ENCODE data around the gene IDH2.
"Not testable (repeated sequence)": the region's sequence is repeated elsewhere in the genome, so short reads cannot be mapped to it uniquely, and the experiment has no call there.

IDH2 gene

DNA sequence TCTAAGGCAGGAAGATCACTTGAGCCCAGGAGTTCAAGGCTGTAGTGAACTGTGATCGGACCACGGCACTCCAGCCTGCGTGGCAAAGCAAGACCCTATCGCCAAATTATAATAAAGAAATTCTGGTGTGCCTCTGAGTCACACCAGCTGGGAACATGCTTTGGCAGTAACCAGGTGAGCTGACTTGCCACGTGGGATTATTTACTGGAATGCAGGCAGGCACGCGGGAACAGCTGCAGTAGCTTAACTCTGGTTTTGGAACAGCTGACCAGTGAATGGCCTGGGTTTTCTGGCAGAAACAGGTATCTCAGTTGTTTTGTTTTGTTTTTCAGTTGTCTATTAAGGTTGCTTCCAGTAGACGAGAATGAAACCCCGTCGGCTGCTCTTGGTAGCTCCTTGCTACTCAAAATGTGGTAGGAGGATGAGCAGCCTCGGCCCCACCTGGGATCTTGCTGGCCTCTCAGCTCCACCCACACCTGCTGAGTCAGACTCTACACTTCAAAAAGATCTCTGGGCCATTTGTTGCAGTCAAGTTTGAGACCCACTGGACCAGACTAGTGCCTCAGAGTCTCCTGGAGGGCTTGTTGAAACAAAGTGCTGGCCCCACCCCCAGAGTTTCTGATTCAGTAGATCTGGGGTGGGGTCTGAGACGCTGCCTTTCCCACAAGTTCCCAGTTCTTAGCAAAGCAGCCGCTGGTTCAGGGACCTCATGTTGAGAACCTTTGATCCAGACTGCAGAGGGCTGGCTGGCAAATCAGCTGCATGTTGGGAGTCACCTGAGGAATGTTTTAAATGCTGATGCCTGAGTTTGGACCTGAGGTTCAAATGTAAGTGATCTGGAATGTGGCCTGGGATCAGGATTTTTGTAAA lies 26.6 kb downstream of the IDH2 start:
- no peaks in the 10 kb centered on the region for H3K4me1 ChIP-seq (ENCODE audit: control insufficient read depth, insufficient read depth, low read length, poor library complexity, severe bottlenecking)
- H3K36me3 ChIP-seq (ENCODE audit: control insufficient read depth, insufficient read depth, low read length), result peaks cover 32% of the 10 kb centered on the region
- H3K4me3 ChIP-seq (ENCODE audit: insufficient read depth, low read depth, low read length, poor library complexity, severe bottlenecking), result no peak overlapping the region
- H3K27me3 ChIP-seq (replicated peaks; ENCODE audit: control insufficient read depth, insufficient read depth, low read length, poor library complexity, severe bottlenecking), result no peaks in the 10 kb centered on the region
- H3K27ac ChIP-seq (ENCODE audit: insufficient read depth, low read length, poor library complexity, severe bottlenecking), result no peak overlapping the region
- no peak for DNase-seq
- H3K9me3 ChIP-seq (ENCODE audit: control insufficient read depth, low read length), result no peaks in the 10 kb centered on the region

DNA sequence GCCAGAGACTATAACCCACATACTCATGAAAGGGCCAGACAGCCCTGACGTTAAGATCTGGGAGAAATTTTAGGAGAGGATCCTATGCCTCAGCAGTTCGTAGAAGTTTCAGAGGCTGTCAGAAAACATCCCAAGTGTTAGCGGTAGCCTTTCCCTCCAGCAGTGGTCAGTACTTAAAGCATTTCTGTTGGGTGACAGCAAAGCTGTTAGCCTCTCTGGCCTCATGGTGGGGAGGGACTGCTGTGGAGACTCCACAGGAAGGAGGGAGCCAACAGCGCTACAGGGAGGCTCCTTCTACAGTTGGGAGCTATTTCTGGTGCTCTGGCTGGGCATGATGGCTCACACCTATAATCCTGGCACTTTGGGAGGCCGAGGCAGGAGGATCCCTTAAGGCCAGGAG lies 27.4 kb downstream of the IDH2 start:
- no peak for DNase-seq
- Histone ChIP-seq H3K36me3 (ENCODE audit: control insufficient read depth, insufficient read depth, low read length) (peaks cover 25% of the 10 kb centered on the region), H3K4me1 (ENCODE audit: control insufficient read depth, insufficient read depth, low read length, poor library complexity, severe bottlenecking) (no peaks in the 10 kb centered on the region)

DNA sequence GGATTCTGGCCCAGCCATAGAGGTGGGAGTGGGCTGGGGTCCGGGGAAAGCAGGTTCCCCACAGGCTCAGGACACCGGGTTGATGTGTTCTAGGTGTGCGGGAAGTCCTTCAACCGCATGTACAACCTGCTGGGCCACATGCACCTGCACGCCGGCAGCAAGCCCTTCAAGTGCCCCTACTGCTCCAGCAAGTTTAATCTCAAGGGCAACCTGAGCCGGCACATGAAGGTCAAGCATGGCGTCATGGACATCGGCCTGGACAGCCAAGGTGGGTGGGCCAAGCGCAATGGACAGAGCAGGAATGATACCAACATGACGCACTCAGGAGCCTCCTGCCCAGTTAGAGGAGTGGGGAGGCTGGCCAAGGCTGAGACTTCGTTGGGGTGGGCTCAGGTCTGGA lies 28.2 kb downstream of the IDH2 start:
- H3K27ac ChIP-seq (ENCODE audit: insufficient read depth, low read length, poor library complexity, severe bottlenecking), result no peak overlapping the region
- H3K9me3 ChIP-seq (ENCODE audit: control insufficient read depth, low read length), result no peaks in the 10 kb centered on the region
- no peak overlapping the region for H3K4me3 ChIP-seq (ENCODE audit: insufficient read depth, low read depth, low read length, poor library complexity, severe bottlenecking)
- no peaks in the 10 kb centered on the region for H3K4me1 ChIP-seq (ENCODE audit: control insufficient read depth, insufficient read depth, low read length, poor library complexity, severe bottlenecking)
- no peak for DNase-seq
- no peaks in the 10 kb centered on the region for H3K27me3 ChIP-seq (replicated peaks; ENCODE audit: control insufficient read depth, insufficient read depth, low read length, poor library complexity, severe bottlenecking)
- H3K36me3 ChIP-seq (ENCODE audit: control insufficient read depth, insufficient read depth, low read length), result peaks cover 20% of the 10 kb centered on the region

More for the DNA sequence above, 27.4 kb downstream of the IDH2 start:
- H3K4me3 ChIP-seq (ENCODE audit: insufficient read depth, low read depth, low read length, poor library complexity, severe bottlenecking), result no peak overlapping the region
- no peak overlapping the region for H3K27ac ChIP-seq (ENCODE audit: insufficient read depth, low read length, poor library complexity, severe bottlenecking)
- no peaks in the 10 kb centered on the region for H3K27me3 ChIP-seq (replicated peaks; ENCODE audit: control insufficient read depth, insufficient read depth, low read length, poor library complexity, severe bottlenecking)
- H3K9me3 ChIP-seq (ENCODE audit: control insufficient read depth, low read length), result no peaks in the 10 kb centered on the region

DNA sequence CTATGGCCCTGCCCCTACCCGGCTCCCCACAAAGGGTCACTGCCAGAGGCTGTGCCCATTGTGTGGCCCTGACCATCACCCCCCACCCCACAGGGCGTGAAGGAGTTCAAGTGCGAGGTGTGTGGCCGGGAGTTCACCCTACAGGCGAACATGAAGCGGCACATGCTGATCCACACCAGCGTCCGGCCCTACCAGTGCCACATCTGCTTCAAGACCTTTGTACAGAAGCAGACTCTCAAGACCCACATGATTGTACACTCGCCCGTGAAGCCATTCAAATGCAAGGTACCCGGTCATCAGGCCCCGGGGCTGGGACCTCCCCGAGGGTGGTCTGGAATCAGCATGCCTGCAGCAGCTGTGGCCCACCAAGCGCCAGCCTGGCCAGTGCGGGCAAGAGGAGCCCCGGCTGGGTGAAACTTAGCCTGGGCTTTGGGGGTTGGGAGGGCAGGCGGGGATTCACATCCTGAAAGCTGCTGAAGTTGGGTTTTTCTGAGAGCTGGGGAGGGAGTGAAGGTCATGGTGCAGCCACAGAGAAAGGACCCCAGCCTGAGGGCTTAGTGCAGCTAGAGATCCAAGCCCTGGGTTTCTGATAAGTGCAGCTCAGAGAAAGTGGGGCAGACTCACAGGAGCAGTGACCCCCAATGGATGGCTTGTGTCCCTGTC lies 29.2 kb downstream of the IDH2 start:
- Histone ChIP-seq H3K27ac (ENCODE audit: insufficient read depth, low read length, poor library complexity, severe bottlenecking) (no peak overlapping the region), H3K4me3 (ENCODE audit: insufficient read depth, low read depth, low read length, poor library complexity, severe bottlenecking) (no peak overlapping the region), H3K36me3 (ENCODE audit: control insufficient read depth, insufficient read depth, low read length) (peaks cover 18% of the 10 kb centered on the region), H3K4me1 (ENCODE audit: control insufficient read depth, insufficient read depth, low read length, poor library complexity, severe bottlenecking) (no peaks in the 10 kb centered on the region), H3K9me3 (ENCODE audit: control insufficient read depth, low read length) (no peaks in the 10 kb centered on the region), H3K27me3 (replicated peaks; ENCODE audit: control insufficient read depth, insufficient read depth, low read length, poor library complexity, severe bottlenecking) (no peaks in the 10 kb centered on the region)
- DNase-seq, result no peak

DNA sequence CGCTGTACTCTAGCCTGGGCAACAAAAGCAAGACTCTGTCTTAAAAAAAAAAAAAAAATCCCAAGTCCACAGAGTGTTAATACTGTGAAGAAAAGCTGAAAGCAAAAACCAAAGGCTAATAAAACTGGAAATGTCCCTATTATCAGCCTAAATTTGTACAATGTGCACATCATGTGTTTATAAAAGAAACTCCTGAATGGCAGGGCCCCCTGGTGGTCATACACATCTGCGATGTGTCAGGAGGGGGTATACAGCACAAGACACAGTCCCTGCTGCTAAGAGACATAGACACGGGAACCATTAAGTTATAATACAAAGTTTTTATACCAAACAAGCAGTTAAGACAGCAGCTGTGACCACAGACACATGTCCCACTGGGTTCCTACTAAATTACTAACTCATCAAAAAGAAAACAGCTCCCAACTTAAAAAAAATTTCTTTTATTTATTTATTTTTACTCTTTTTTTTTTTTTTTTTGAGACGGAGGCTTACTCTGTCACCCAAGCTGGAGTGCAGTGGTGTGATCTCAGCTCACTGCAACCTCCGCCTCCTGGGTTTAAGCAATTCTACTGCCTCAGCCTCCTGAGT lies 31.0 kb downstream of the IDH2 start:
- Histone ChIP-seq H3K4me3 (ENCODE audit: insufficient read depth, low read depth, low read length, poor library complexity, severe bottlenecking) (no peak overlapping the region), H3K36me3 (ENCODE audit: control insufficient read depth, insufficient read depth, low read length) (peaks cover 23% of the 10 kb centered on the region), H3K4me1 (ENCODE audit: control insufficient read depth, insufficient read depth, low read length, poor library complexity, severe bottlenecking) (no peaks in the 10 kb centered on the region), H3K27me3 (replicated peaks; ENCODE audit: control insufficient read depth, insufficient read depth, low read length, poor library complexity, severe bottlenecking) (no peaks in the 10 kb centered on the region), H3K27ac (ENCODE audit: insufficient read depth, low read length, poor library complexity, severe bottlenecking) (no peak overlapping the region), H3K9me3 (ENCODE audit: control insufficient read depth, low read length) (no peaks in the 10 kb centered on the region)
- DNase-seq, result peak; percentile 48 to 66 (median 54)

DNA sequence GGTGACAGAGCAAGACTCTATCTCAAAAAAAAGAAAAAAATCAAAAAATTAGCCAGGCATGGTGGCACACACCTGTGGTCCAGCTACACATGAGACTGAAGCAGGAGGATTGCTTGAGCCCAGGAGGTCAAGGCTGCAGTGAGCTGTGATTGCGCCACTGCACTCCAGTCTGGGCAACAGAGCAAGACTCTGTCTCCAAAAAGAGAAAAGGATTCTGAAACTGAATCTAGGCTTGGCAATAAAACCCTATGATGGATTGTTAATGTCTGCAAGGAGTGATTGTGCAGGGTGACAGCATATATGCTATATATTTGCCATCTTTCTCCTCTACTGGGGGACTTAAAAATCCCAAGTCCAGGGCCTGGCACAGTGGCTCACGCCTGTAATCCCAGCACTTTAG lies 31.6 kb downstream of the IDH2 start:
- H3K27ac ChIP-seq (ENCODE audit: insufficient read depth, low read length, poor library complexity, severe bottlenecking); H3K27me3 ChIP-seq (replicated peaks; ENCODE audit: control insufficient read depth, insufficient read depth, low read length, poor library complexity, severe bottlenecking); DNase-seq; H3K9me3 ChIP-seq (ENCODE audit: control insufficient read depth, low read length); H3K4me1 ChIP-seq (ENCODE audit: control insufficient read depth, insufficient read depth, low read length, poor library complexity, severe bottlenecking); H3K4me3 ChIP-seq (ENCODE audit: insufficient read depth, low read depth, low read length, poor library complexity, severe bottlenecking): not testable (repeated sequence)
- peaks cover 23% of the 10 kb centered on the region for H3K36me3 ChIP-seq (ENCODE audit: control insufficient read depth, insufficient read depth, low read length)

DNA sequence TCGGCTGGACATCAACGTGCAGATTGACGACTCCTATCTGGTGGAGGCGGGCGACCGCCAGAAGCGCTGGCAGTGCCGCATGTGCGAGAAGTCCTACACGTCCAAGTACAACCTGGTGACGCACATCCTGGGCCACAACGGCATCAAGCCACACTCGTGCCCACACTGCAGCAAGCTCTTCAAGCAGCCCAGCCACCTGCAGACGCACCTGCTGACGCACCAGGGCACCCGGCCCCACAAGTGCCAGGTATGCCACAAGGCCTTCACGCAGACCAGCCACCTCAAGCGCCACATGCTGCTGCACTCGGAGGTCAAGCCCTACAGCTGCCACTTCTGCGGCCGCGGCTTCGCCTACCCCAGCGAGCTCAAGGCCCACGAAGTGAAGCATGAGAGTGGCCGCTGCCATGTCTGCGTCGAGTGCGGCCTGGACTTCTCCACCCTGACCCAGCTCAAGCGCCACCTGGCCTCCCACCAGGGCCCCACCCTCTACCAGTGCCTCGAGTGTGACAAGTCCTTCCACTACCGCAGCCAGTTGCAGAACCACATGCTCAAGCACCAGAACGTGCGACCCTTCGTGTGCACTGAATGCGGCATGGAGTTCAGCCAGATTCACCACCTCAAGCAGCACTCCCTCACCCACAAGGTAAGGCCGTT lies 34.2 kb downstream of the IDH2 start:
- Histone ChIP-seq H3K36me3 (ENCODE audit: control insufficient read depth, insufficient read depth, low read length) (peaks cover 12% of the 10 kb centered on the region), H3K4me3 (ENCODE audit: insufficient read depth, low read depth, low read length, poor library complexity, severe bottlenecking) (no peak overlapping the region), H3K27me3 (replicated peaks; ENCODE audit: control insufficient read depth, insufficient read depth, low read length, poor library complexity, severe bottlenecking) (no peaks in the 10 kb centered on the region), H3K27ac (ENCODE audit: insufficient read depth, low read length, poor library complexity, severe bottlenecking) (no peak overlapping the region), H3K9me3 (ENCODE audit: control insufficient read depth, low read length) (no peaks in the 10 kb centered on the region), H3K4me1 (ENCODE audit: control insufficient read depth, insufficient read depth, low read length, poor library complexity, severe bottlenecking) (peaks cover 1% of the 10 kb centered on the region)
- DNase-seq, result no peak

DNA sequence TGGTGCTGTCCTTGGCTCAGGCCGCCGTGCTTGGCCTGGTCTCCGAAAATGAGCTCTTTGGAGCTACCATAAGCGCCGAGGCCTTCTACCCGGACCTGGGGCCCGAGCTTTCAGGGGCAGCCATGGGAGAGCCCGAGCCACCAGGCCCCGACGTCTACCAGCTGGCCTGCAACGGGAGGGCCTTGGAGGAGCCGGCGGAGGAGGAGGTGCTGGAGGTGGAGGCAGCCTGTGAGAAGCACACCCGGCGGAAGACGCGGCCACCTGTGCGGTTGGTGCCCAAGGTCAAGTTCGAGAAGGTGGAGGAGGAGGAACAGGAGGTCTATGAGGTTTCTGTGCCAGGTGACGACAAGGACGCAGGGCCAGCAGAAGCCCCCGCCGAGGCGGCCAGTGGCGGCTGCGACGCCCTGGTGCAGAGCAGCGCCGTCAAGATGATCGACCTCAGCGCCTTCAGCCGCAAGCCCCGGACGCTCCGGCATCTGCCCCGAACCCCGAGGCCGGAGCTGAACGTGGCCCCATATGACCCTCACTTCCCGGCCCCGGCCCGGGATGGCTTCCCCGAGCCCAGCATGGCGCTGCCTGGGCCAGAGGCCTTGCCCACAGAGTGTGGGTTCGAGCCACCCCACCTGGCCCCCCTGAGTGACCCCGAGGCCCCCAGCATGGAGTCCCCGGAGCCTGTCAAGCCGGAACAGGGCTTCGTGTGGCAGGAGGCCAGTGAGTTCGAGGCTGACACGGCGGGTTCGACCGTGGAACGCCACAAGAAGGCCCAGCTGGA lies 34.9 kb downstream of the IDH2 start:
- Histone ChIP-seq H3K36me3 (ENCODE audit: control insufficient read depth, insufficient read depth, low read length) (peaks cover 9% of the 10 kb centered on the region), H3K4me1 (ENCODE audit: control insufficient read depth, insufficient read depth, low read length, poor library complexity, severe bottlenecking) (peaks cover 8% of the 10 kb centered on the region), H3K4me3 (ENCODE audit: insufficient read depth, low read depth, low read length, poor library complexity, severe bottlenecking) (no peak overlapping the region), H3K27ac (ENCODE audit: insufficient read depth, low read length, poor library complexity, severe bottlenecking) (no peak overlapping the region), H3K9me3 (ENCODE audit: control insufficient read depth, low read length) (no peaks in the 10 kb centered on the region), H3K27me3 (replicated peaks; ENCODE audit: control insufficient read depth, insufficient read depth, low read length, poor library complexity, severe bottlenecking) (no peaks in the 10 kb centered on the region)
- no peak for DNase-seq

DNA sequence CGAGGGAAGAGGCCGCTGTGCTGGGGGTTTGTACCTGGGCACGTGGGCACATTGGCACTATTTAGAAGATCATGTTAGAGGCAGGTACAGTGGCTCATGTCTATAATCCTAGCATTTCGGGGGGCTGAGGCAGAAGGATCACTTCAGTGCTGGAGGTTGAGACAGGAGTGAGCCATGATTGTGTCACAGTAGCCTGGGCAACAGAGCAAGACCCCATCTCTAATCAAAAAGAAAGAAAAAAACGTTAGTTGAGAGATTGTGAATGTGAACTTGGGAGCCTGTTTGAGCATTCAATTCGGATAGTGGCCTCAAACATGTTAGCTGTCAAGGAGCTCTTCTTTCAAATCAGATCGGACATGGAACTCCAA lies 36.6 kb downstream of the IDH2 start:
- no peak for DNase-seq
- no peaks in the 10 kb centered on the region for H3K27me3 ChIP-seq (replicated peaks; ENCODE audit: control insufficient read depth, insufficient read depth, low read length, poor library complexity, severe bottlenecking)
- peaks cover 25% of the 10 kb centered on the region for H3K4me1 ChIP-seq (ENCODE audit: control insufficient read depth, insufficient read depth, low read length, poor library complexity, severe bottlenecking)
- no peaks in the 10 kb centered on the region for H3K9me3 ChIP-seq (ENCODE audit: control insufficient read depth, low read length)
- H3K27ac ChIP-seq (ENCODE audit: insufficient read depth, low read length, poor library complexity, severe bottlenecking), result no peak overlapping the region
- no peak overlapping the region for H3K4me3 ChIP-seq (ENCODE audit: insufficient read depth, low read depth, low read length, poor library complexity, severe bottlenecking)
- H3K36me3 ChIP-seq (ENCODE audit: control insufficient read depth, insufficient read depth, low read length), result peaks cover 9% of the 10 kb centered on the region

Measured in effector memory CD4-positive, alpha-beta T cell (primary cell).